Immature natural killer cell (primary cell): ENCODE data around the gene SRRT. TPM values are rescaled to one million over a fixed set of nuclear protein-coding genes. Genes with fewer than 3 reads are reported as not detected.

Experiments used
- DNase-seq, 3 donors: peaks; one replicate each; pipeline ENCODE4 v3.0.0; 2022; ENCODE audit warnings: mixed read lengths in 1 of 3
- H3K27ac Mint-ChIP-seq, 6 donors: one replicate each; pipeline ENCODE4 v1.8.0; 2020; ENCODE audit warnings: mixed read lengths in 6 of 6, mild to moderate bottlenecking in 5 of 6, inconsistent platforms in 4 of 6, moderate library complexity in 3 of 6
- H3K27me3 Mint-ChIP-seq, 3 donors: one replicate each; pipeline ENCODE4 v1.8.0; 2020 to 2021; ENCODE audit warnings: low read depth in 3 of 3, mild to moderate bottlenecking in 3 of 3, mixed read lengths in 3 of 3, moderate library complexity in 3 of 3, inconsistent platforms in 1 of 3
- H3K36me3 Mint-ChIP-seq, 3 donors: one replicate each; pipeline ENCODE4 v1.8.0; 2020; ENCODE audit warnings: mixed read lengths in 3 of 3, inconsistent platforms in 2 of 3, mild to moderate bottlenecking in 2 of 3
- H3K4me1 Mint-ChIP-seq, 2 donors: one replicate each; pipeline ENCODE4 v1.8.0; 2020; ENCODE audit warnings: inconsistent platforms in 2 of 2, mild to moderate bottlenecking in 2 of 2, mixed read lengths in 2 of 2, moderate library complexity in 1 of 2
- H3K4me3 Mint-ChIP-seq, 5 donors: one replicate each; pipeline ENCODE4 v1.8.0; 2020; ENCODE audit warnings: mild to moderate bottlenecking in 5 of 5, mixed read lengths in 5 of 5, inconsistent platforms in 3 of 5, moderate library complexity in 3 of 5
- H3K9me3 Mint-ChIP-seq, 6 donors: one replicate each; pipeline ENCODE4 v1.8.0; 2020; ENCODE audit warnings: mild to moderate bottlenecking in 6 of 6, mixed read lengths in 6 of 6, inconsistent platforms in 4 of 6, moderate library complexity in 3 of 6
- polyA plus RNA-seq, 3 donors: library from polyadenylated mRNA; unstranded; fragments of 300-500 nt; fragmentation: Illumina TruSeq; gene quantifications; one replicate each; pipeline ENCODE4 v1.2.3, GENCODE V29; 2021

The SRRT gene
- polyA plus RNA-seq, 3 donors from 2014 or later, result 24.9 to 73.4 (median 33.2) TPM

DNA sequence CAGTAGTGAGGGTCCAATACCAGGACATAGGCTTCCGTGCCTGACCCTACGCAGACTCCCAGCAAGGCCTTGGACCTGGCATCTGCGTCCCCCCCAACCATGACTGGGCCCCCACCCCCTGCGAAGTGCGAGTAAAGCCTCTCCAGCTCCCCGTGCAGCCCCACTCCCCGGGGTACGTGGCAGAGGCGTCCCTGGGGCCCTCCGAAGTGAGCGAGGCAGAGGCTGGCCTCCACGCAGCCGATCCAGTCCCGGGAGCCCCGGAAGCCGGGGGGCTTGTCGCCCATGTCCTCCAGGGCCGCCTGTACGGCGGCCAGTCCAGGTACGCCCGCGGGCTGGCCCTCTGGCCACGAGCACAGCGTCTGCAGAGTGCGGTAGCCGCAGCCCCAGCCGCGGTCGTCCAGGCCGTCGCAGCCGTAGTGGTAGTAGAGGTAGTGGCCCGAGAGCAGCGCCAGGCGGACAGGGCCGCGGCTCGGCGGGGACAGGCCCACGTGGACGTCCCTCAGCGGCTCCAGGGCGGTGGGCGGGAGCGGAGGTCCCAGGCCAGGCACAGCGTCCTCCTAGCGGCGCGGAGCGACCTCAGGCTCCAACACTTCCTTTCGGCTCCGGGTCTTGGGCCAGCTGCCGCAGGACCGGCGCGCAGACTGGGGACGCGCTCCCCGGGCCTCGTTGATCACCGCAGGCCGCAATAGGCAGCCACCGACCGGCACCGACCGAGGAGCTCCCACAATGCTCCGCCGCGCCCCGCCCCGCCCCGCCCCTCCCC is 14.3 kb downstream of the SRRT start, which contains the start of gene UFSP1:
Gene UFSP1 (minus strand): TSS at position 728 of the 763 bp plus-strand sequence. CDS start 444 bp downstream, at position 284.
- H3K27ac Mint-ChIP-seq, result peak within 1 kb of the TSS in 5 of 6 donors; percentile 62 to 87 (median 79)
- H3K27me3 Mint-ChIP-seq, result peaks cover 6 to 20% (median 16%) of the 10 kb centered on the region in 3 donors
- peaks cover 0 to 2% (median 0%) of the 10 kb centered on the region in 6 donors for H3K9me3 Mint-ChIP-seq
- no peak for DNase-seq
- peaks cover 30 to 33% of the 10 kb centered on the region in 2 donors for H3K4me1 Mint-ChIP-seq
- peaks cover 17 to 32% (median 29%) of the 10 kb centered on the region in 3 donors for H3K36me3 Mint-ChIP-seq
- H3K4me3 Mint-ChIP-seq, result peak within 1 kb of the TSS; percentile 85 to 90 (median 87)

DNA sequence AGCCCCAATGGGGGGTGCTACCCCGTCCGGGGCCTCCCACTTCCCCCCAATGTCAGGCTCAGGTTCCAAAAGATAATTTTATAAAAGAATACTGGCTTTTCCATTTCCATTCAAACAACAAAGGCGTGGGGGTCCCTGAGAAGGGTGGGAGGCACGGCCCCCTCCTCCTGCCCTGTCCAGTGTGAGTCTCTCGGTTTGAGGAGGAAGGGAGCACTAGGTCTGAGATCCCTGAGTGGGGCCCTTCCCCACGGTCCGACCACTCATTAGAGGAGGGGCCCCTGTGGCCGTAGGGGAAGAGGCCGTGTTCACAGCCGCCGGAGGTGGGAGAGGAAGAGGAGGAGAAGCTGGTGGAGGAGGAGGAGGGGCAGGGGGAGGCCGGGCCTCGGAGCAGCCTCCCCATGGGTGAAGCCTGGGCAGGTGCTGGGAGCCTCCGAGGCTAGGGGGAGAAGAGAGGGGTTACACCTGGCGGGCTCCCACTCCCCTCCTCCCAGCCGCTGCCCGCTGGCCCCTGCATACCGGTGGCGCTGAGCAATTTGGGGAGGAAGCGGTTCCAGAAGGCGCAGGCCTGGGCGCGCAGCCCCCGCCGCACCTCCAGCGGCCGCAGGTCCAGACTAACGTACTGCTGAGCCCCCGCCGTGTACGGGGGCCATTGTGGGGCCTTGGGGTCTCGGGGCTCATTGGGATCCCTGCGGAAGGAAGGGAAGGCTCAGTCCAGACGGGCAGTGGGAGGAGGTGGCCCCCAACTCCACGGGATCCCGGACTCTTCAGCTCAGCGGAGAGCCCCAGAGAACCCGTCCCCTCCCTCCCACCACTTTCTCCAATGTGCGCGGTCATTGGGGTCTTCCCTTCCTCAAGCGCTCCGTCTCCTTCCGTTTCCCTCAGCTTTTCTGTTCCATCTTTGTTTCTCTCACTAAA is 16.0 kb downstream of the SRRT start:
- peak overlapping the region; percentile 85 to 90 (median 87) for H3K4me3 Mint-ChIP-seq
- peaks cover 0 to 2% (median 0%) of the 10 kb centered on the region in 6 donors for H3K9me3 Mint-ChIP-seq
- peak overlapping the region in 3 of 6 donors; percentile 21 to 62 (median 51) for H3K27ac Mint-ChIP-seq
- peaks cover 6 to 22% (median 14%) of the 10 kb centered on the region in 3 donors for H3K27me3 Mint-ChIP-seq
- peaks cover 27 to 35% of the 10 kb centered on the region in 2 donors for H3K4me1 Mint-ChIP-seq
- H3K36me3 Mint-ChIP-seq, result peaks cover 7 to 17% (median 12%) of the 10 kb centered on the region in 3 donors
- no peak for DNase-seq

DNA sequence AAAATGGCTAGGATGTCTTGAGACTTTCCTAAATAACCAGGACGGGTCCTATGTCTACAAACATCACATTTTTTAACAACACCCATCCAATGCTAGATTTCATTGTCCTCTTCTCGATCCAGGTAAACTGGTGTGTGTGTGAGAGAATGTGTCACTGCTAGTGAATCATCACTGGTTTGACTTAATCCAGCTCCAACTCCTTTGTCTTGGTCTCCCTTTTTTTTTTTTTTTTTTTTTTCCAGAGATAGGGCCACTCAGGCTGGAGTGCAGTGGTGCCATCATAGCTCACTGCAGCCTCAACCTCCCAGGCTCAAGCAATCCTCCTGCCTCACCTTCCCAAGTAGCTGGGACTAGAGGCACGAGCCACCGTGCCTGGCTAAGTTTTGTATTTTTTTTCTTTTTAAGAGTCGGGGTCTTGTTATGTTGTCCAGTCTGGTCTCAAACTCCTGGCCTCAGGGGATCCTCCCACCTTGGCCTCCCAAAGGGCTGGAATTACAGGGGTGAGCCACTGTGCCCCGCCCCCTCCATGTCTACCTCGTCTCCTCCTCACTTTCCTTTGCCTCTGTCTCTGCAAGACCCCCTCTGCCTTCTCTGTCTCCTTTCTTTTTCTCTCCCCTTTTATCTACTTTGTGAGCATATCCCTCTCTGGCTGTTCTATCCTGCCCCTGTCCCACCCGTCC is 16.8 kb downstream of the SRRT start:
- H3K4me1 Mint-ChIP-seq, result peaks cover 32 to 41% of the 10 kb centered on the region in 2 donors

DNA sequence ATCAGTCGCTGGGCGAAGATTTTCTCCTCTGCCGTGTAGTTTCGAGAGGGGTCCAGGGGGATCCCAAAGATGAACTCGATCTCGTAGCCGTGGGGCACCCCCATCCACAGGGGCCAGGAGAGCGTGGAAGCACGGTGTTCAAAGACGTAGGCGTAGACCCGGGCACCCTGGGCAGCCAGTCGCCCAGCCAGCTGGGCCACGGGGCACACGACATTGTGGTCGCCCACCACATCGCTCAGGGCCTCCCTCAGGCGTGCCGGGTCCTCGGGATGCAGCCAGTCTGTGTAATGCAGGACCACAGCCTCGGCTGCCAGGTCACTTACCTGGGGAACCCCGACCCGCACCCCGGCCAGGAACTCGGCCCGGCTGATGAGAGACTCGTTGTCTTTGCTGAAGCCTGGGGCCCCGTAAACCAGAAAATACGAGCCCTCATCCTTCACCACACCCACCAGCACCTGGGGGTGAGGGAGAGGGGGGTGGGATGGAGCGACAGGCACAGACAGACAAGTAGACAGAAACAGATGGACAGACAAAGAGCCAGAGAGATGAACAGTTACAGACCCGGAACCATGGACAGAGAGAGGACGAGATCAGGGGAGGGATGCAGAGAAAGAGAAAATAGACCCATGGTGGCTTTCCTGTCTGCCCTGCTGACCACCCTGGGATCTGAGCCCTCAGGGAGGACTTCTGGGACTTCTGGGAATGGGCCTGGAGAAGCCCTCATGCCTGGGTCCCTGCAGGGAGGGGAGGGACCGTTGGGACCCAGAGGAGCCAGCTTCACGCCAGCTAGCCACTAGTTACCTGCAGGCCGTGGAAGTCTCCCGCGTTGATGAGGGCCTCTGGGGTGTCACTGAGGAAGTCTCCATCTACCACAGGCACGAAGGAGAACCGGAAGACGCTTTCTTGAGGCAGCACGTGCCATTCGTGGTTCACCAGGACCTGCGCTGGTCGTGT is 17.7 kb downstream of the SRRT start:
- H3K27ac Mint-ChIP-seq, result no peak overlapping the region
- no peak for DNase-seq
- H3K27me3 Mint-ChIP-seq, result peaks cover 10 to 16% (median 13%) of the 10 kb centered on the region in 3 donors
- H3K4me1 Mint-ChIP-seq, result peaks cover 30 to 38% of the 10 kb centered on the region in 2 donors
- peak overlapping the region in 2 of 5 donors; percentile 16 to 26 for H3K4me3 Mint-ChIP-seq
- peaks cover 0 to 2% (median 0%) of the 10 kb centered on the region in 6 donors for H3K9me3 Mint-ChIP-seq
- H3K36me3 Mint-ChIP-seq, result peaks cover 0 to 2% (median 0%) of the 10 kb centered on the region in 3 donors

More for the DNA sequence above, 16.8 kb downstream of the SRRT start:
- H3K27me3 Mint-ChIP-seq, result peaks cover 9 to 22% (median 17%) of the 10 kb centered on the region in 3 donors
- H3K4me3 Mint-ChIP-seq, result peak overlapping the region; percentile 33 to 89 (median 74)
- no peak for DNase-seq
- peak overlapping the region in 1 of 6 donors; percentile 21 for H3K27ac Mint-ChIP-seq
- H3K36me3 Mint-ChIP-seq, result peaks cover under 1 to 11% (median 5%) of the 10 kb centered on the region in 3 donors
- H3K9me3 Mint-ChIP-seq, result peaks cover 0 to 2% (median 0%) of the 10 kb centered on the region in 6 donors

DNA sequence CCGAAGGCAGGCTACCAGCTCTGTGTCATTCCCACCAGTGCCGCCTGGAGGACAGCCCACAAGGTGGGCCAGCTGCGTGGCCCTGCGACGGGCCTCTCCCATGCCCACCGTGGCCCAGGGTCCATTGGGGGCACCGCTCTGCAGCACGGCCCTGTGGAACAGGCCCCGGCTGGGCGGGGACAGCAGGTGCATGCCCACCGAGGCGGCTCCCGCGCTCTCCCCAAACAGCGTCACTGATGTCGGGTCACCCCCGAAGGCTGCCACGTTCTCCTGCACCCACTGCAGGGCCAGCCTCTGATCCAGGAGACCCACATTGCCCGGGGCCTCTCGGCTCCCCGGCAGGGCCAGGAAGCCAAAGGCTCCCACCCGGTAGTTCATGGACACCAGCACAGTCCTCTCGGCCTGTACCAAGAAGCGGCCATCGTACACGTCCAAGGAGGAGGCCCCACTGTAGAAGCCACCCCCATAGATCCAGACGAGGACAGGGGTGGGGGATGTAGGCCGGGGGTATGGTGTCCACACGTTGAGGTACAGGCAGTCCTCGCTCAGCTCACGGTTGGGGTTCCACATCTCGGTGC is 18.5 kb downstream of the SRRT start:
- peaks cover 0 to 4% (median 0%) of the 10 kb centered on the region in 3 donors for H3K36me3 Mint-ChIP-seq
- no peak overlapping the region for H3K4me3 Mint-ChIP-seq
- H3K27ac Mint-ChIP-seq, result no peak overlapping the region
- peaks cover 11 to 19% (median 18%) of the 10 kb centered on the region in 3 donors for H3K27me3 Mint-ChIP-seq
- H3K4me1 Mint-ChIP-seq, result peaks cover 24 to 36% of the 10 kb centered on the region in 2 donors
- DNase-seq, result no peak
- peaks cover 0 to 4% (median 0%) of the 10 kb centered on the region in 6 donors for H3K9me3 Mint-ChIP-seq

DNA sequence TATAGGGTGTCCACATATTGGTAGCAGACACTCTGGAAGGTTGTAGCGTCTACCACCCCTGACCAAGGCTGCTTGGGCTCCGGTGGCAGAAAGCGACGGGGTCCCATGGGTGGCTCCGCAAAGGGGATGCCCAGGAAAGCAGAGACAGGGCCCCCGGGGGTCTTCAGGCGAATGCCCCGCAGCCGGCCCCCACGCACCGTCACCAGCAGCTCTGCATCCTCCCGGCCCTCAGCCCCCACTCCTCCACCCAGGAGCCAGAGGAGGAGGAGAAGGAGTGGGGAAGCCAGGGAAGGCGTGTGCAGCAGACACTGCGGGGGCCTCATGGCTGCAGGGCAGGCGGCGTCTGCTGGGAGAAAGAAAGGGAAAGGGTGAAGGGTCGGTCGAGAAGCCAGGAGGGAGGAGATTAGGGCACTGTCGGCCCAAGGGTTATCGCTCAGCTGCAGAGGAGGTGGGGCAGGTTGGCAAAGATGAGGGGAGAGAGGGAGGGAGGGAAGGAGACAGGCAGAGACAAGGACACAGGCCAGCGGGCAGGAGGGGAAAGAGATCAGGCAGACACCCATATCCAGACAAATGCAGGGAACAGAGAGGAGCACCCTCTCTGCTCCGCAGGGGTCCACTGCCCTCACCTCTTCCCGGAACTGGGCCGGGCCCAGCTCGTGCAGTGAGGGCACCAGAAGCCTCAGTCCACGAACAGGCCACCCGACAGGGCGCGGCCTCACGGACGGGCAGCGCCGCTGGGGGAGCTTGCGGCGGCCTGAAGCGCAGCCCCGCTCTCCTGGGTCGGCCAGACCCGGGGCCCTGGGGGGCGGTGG is 19.2 kb downstream of the SRRT start:
- Mint-ChIP-seq H3K4me3 (peak overlapping the region in 1 of 5 donors; percentile 18), H3K27ac (no peak overlapping the region), H3K36me3 (peaks cover 0 to 4% (median 0%) of the 10 kb centered on the region in 3 donors), H3K9me3 (peaks cover 0 to 4% (median 0%) of the 10 kb centered on the region in 6 donors), H3K27me3 (peaks cover 13 to 22% (median 18%) of the 10 kb centered on the region in 3 donors), H3K4me1 (peaks cover 22 to 33% of the 10 kb centered on the region in 2 donors)
- DNase-seq, result no peak

DNA sequence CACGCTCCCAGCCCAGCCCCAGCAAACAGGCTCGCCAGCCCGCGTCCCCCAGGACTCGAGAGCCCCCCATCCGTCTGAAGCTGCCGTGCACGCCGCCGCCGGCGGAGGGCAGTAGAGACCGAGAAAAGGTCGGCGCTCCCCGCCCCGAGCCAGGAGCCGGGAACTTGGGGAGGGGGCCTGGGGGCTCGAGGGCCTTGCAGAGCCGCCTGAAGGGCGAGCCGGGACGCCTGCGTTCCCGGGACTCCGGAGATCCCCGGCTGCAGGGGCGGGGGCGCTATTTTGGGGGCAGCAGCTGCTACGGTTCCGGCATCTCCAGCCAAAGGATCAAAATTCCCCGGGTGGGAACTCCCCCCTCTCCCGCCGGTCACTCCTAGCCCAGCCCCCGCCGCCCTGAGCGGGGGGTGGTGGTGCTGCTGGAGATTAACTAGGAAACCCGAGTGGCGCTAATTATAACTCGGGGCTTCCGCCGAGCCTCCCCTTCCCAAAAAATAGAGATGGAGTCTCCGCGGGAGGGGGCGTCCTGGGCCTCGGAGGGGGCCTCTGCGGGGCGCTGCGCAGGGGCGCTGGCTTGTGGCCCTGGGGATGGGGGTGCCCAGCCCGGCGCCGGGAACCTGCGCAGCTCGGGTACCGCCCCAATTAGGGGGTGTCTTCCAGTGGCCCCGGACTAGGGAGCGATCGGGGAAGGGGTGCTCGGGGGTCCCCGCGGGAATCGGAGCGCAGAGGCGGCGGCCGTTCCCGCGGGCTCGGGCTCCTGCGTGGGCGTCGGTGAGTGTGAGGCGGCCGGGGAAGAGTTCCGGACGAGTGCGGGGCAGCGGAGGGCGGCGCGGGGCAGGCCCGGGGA is 20.2 kb downstream of the SRRT start:
- no peak overlapping the region for H3K27ac Mint-ChIP-seq
- H3K4me3 Mint-ChIP-seq, result no peak overlapping the region
- H3K27me3 Mint-ChIP-seq, result peaks cover 13 to 26% (median 18%) of the 10 kb centered on the region in 3 donors
- H3K4me1 Mint-ChIP-seq, result peaks cover 22 to 33% of the 10 kb centered on the region in 2 donors
- DNase-seq, result peak; percentile 39 to 43 (median 43)
- H3K36me3 Mint-ChIP-seq, result peaks cover 0 to 4% (median 0%) of the 10 kb centered on the region in 3 donors
- peaks cover 0 to 4% (median 0%) of the 10 kb centered on the region in 6 donors for H3K9me3 Mint-ChIP-seq

DNA sequence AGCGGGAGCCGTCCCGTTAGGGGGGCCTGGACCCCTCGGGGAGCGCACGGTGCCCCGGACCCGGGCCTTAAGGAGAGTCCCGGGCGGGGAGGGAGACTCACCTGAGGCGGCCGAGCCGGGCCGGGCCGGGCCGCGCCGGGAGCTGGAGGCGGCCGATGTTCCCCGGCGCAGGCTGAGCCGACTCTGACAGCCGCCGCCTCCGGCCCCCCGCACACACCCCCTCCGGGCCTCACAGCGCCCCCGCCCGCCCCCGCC is 20.7 kb downstream of the SRRT start, which contains the start of gene ACHE:
Gene ACHE (minus strand): TSS at position 188 of the 255 bp plus-strand sequence. CDS start 1,656 bp downstream, outside the sequence.
- Mint-ChIP-seq H3K27me3 (peaks cover 13 to 28% (median 19%) of the 10 kb centered on the region in 3 donors), H3K27ac (peak within 1 kb of the TSS in 4 of 6 donors; percentile 25 to 72 (median 50)), H3K4me1 (peaks cover 17 to 27% of the 10 kb centered on the region in 2 donors), H3K4me3 (peak within 1 kb of the TSS; percentile 77 to 91 (median 79)), H3K36me3 (peaks cover 0 to 4% (median 0%) of the 10 kb centered on the region in 3 donors), H3K9me3 (peaks cover 0 to 4% (median 0%) of the 10 kb centered on the region in 6 donors)
- no peak for DNase-seq

DNA sequence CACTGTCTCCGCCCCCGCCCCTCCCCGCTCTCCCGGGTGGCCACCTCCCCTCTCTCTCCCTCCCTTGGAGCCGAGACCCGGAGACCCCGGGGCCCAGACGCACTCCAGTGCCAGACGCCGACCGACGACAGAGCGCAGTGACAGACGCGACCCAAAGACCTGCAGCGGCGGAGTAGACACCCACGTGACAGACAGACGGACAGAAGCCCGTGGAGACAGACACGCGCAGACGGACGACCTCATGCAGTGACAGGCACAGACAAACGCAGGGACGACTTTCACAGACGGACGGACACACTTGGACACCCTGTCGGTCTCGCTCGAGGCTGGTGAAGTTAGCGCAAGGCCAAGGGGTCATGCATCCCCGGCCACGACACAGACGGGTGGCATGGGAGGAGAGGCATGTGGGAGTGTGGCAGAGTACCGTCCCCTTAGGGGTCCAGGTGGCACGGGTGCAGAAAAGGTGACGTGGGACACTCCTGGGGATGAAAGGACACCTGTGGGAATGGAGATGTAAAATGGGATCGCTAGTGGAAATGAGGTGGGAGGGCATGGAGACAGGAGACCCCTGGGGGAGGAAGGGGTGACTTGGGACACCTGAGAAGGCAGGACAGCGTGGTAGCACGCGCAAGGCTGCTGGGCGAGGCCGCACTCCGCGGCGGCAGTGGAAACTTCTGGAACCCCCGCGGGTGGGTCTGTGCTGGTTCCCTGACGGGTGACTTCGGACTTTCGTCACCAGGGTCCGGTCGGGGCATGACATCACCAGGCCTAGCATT is 21.2 kb downstream of the SRRT start:
- peaks cover 0 to 4% (median 0%) of the 10 kb centered on the region in 3 donors for H3K36me3 Mint-ChIP-seq
- peaks cover 15 to 24% of the 10 kb centered on the region in 2 donors for H3K4me1 Mint-ChIP-seq
- peak; percentile 28 to 42 (median 41) for DNase-seq
- peak overlapping the region in 4 of 6 donors; percentile 25 to 72 (median 50) for H3K27ac Mint-ChIP-seq
- peak overlapping the region; percentile 77 to 91 (median 79) for H3K4me3 Mint-ChIP-seq
- H3K27me3 Mint-ChIP-seq, result peaks cover 13 to 31% (median 21%) of the 10 kb centered on the region in 3 donors
- peaks cover 0 to 4% (median 0%) of the 10 kb centered on the region in 6 donors for H3K9me3 Mint-ChIP-seq
